K562 (cell line): ENCODE data around the gene WFDC1. TPM values are rescaled to one million over a fixed set of nuclear protein-coding genes. Genes with fewer than 3 reads are reported as not detected.

Experiments
- ATAC-seq: fragments of 200-7000 bp; cut with Tn5 transposase; 3 replicates; pipeline ENCODE4 v1.9.1; 2020; ENCODE audit warnings: moderate library complexity
- BruUV-seq: library from RNA; stranded (reverse); fragments of 400-500 nt; replicated peaks from 2 replicates; lab custom pipeline; 2021; lab: Mats Ljungman, UMichigan
- CTCF ChIA-PET: fragments of 300-600 bp; formaldehyde crosslinking; extraction: SDS; loops from one replicate; lab custom pipeline; 2021; ENCODE audit warnings: low intra/inter-chr PET ratio; lab: Yijun Ruan, JAX
- POLR2A ChIA-PET: fragments of 300-600, 350-650 bp; sonication (Branson Sonifier 250); formaldehyde crosslinking; extraction: SDS; loops from one replicate; lab custom pipeline; 2021; ENCODE audit warnings: antibody characterized with exemption, inconsistent platforms; lab: Yijun Ruan, JAX
- DNase-seq, 4 experiments: peaks; one replicate each; pipeline versions ENCODE4 v3.0.0 to v3.0.0-alpha.2; 2011 to 2018; ENCODE audit warnings: low spot score in 3 of 4, mixed read lengths in 3 of 4; ENCODE audit errors: extremely low read depth in 1 of 4
- FAIRE-seq: peaks from 2 replicates; lab custom pipeline; 2011; peaks lifted over from hg19 to GRCh38; lab: Jason Lieb, UNC
- H2AFZ ChIP-seq: 2 replicates; pipeline ENCODE4 v1.6.0; 2011; ENCODE audit warnings: low read depth, low read length, control low read depth, inconsistent platforms
- H3K27ac ChIP-seq: fragments of 200-600 bp; 3 replicates; pipeline ENCODE4 v1.8.0; 2011; ENCODE audit warnings: low read depth, mild to moderate bottlenecking, control low read depth, inconsistent platforms, low read length, moderate library complexity, mixed read lengths; ENCODE audit errors: extremely low read depth
- H3K27me3 ChIP-seq, 2 experiments: fragments of 300-600 bp in 1 of 2; 2 replicates in 1 of 2; 3 replicates in 1 of 2; pipeline versions ENCODE4 v1.6.0 to v1.8.0; 2011; ENCODE audit warnings: inconsistent platforms in 2 of 2, low read length in 2 of 2, mild to moderate bottlenecking in 1 of 2, mixed read lengths in 1 of 2, moderate library complexity in 1 of 2; ENCODE audit not compliant: control insufficient read depth in 2 of 2, insufficient read depth in 2 of 2
- H3K36me3 ChIP-seq: fragments of 300-600 bp; 3 replicates; pipeline ENCODE4 v1.8.0; 2011; ENCODE audit warnings: mild to moderate bottlenecking, low read length, inconsistent platforms; ENCODE audit not compliant: control insufficient read depth, insufficient read depth
- H3K4me1 ChIP-seq, 2 experiments: fragments of 200-600 bp in 1 of 2; replicated peaks in 1 of 2; 2 replicates in 1 of 2; 3 replicates in 1 of 2; pipeline versions ENCODE4 v1.5.1 to v1.8.0; 2011; ENCODE audit warnings: inconsistent platforms in 2 of 2, low read length in 2 of 2, mild to moderate bottlenecking in 1 of 2, mixed read lengths in 1 of 2, moderate library complexity in 1 of 2; ENCODE audit not compliant: control insufficient read depth in 2 of 2, insufficient read depth in 2 of 2
- H3K4me2 ChIP-seq: 2 replicates; pipeline ENCODE4 v1.6.1; 2011; ENCODE audit warnings: low read length, control low read depth, inconsistent platforms, mixed read lengths; ENCODE audit not compliant: insufficient read depth
- H3K4me3 ChIP-seq: fragments of 200-600 bp; sonication (generic), shearing (Covaris generic); 2 replicates; pipeline ENCODE4 v1.5.1; 2016; ENCODE audit warnings: control low read depth, inconsistent platforms
- H3K79me2 ChIP-seq: fragments of 200-600 bp; 3 replicates; pipeline ENCODE4 v1.8.0; 2011; ENCODE audit warnings: low read length, inconsistent platforms; ENCODE audit not compliant: control insufficient read depth, insufficient read depth
- H3K9ac ChIP-seq, 2 experiments: 2 replicates each; pipeline versions ENCODE4 v1.6.0 to v1.6.1; 2011; ENCODE audit warnings: low read depth in 2 of 2, low read length in 2 of 2, control low read depth in 1 of 2, inconsistent platforms in 1 of 2, mild to moderate bottlenecking in 1 of 2, mixed read lengths in 1 of 2; ENCODE audit not compliant: insufficient read depth in 1 of 2
- H3K9me1 ChIP-seq: one replicate; pipeline ENCODE4 v1.6.0; 2011; ENCODE audit warnings: inconsistent platforms, mild to moderate bottlenecking, low read length, moderate library complexity; ENCODE audit not compliant: control insufficient read depth, insufficient read depth
- H3K9me3 ChIP-seq: replicated peaks from 2 replicates; pipeline ENCODE4 v1.5.1; 2011; ENCODE audit warnings: low read depth, low read length, inconsistent platforms; ENCODE audit not compliant: control insufficient read depth, insufficient read depth
- H4K20me1 ChIP-seq: replicated peaks from 2 replicates; pipeline ENCODE4 v1.6.1; 2011; ENCODE audit warnings: low read length, inconsistent platforms, mixed read lengths; ENCODE audit not compliant: control insufficient read depth, insufficient read depth
- RBM25 ChIP-seq: fragments of 200-400 bp; formaldehyde crosslinking; IDR thresholded peaks from 2 replicates; pipeline ENCODE4 v1.6.1; 2018; ENCODE audit warnings: low read length, low read depth, moderate library complexity; ENCODE audit not compliant: severe bottlenecking
- SLC30A9 ChIP-seq: fragments of 250-450 bp; sonication (Bioruptor Pico); IDR thresholded peaks from 2 replicates; pipeline ENCODE4 v1.8.0; 2022; ENCODE audit warnings: mild to moderate bottlenecking, moderate library complexity
- ZNF143 ChIP-seq: sonication (generic); formaldehyde crosslinking; IDR thresholded peaks from 2 replicates; pipeline ENCODE4 v1.9.0; 2022; ENCODE audit warnings: mild to moderate bottlenecking, missing genetic modification reagents
- ZNF23 ChIP-seq: fragments of 250-450 bp; sonication (Bioruptor Pico); IDR thresholded peaks from 2 replicates; pipeline ENCODE4 v1.4.0; 2020; ENCODE audit warnings: mild to moderate bottlenecking
- WGBS: fragments of 100-300 bp; shearing (Covaris generic); methylation state at CpG from one replicate; pipeline ENCODE4 v1.1.6; 2016; ENCODE audit warnings: low coverage, mixed read lengths; ENCODE audit not compliant: insufficient coverage; ENCODE audit errors: missing lambda C conversion rate; 5-methylcytosine and 5-hydroxymethylcytosine counted together
- in situ Hi-C: fragments of 300-500 bp; cut with MboI; formaldehyde crosslinking; loops from 4 replicates; pipeline ENCODE4 v1.15.0; 2018; ENCODE audit warnings: inconsistent platforms, mixed read lengths
- intact Hi-C: fragments of 100-400 bp; cut with micrococcal nuclease; formaldehyde crosslinking; loops from 2 replicates; pipeline ENCODE4 v1.14.2; 2022
- polyA plus RNA-seq, 8 experiments: library from polyadenylated mRNA; depleted of rRNA in 4 of 8; stranded (reverse) in 5 of 8; unstranded in 3 of 8; fragments of >200 nt; fragmentation: Nextera tagmentation in 2 of 8; fragmentation: Illumina TruSeq in 1 of 8; extraction: Ambion mirVana in 2 of 8; extraction: Trizol in 1 of 8; gene quantifications; 2 replicates each; pipeline versions ENCODE4 v1.2.1 to v1.2.3, GENCODE V29; 2011 to 2014; ENCODE audit warnings: inconsistent platforms in 1 of 8, missing spikeins in 1 of 8
- total RNA-seq, 7 experiments: library from RNA; depleted of rRNA in 6 of 7; stranded (reverse); fragments of >200 nt in 6 of 7; fragmentation: Illumina TruSeq in 2 of 7; extraction: Trizol in 2 of 7; gene quantifications; 2 replicates each; pipeline versions ENCODE4 v1.2.1 to v1.2.3, GENCODE V29; 2011 to 2021; ENCODE audit warnings: low replicate concordance in 1 of 7
- TF ChIP-seq, protein P1 (sequence below), 2 experiments: IDR thresholded peaks; 2 replicates each; pipeline ENCODE4 v1.6.1; 2012; ENCODE audit warnings: improper control_type of control experiment in 2 of 2, low read depth in 2 of 2, low read length in 2 of 2, borderline replicate concordance in 1 of 2
- TF ChIP-seq, protein P2 (sequence below): fragments of 200-400 bp; formaldehyde crosslinking; IDR thresholded peaks from 2 replicates; pipeline ENCODE4 v1.6.1; 2017; ENCODE audit warnings: mild to moderate bottlenecking, low read depth, low read length, moderate library complexity

Gene WFDC1
- total and polyA plus RNA-seq, 9 of the 15 experiments (the other 6 are each of a cell fraction or from before 2014, with no cell fraction given): not detected

DNA sequence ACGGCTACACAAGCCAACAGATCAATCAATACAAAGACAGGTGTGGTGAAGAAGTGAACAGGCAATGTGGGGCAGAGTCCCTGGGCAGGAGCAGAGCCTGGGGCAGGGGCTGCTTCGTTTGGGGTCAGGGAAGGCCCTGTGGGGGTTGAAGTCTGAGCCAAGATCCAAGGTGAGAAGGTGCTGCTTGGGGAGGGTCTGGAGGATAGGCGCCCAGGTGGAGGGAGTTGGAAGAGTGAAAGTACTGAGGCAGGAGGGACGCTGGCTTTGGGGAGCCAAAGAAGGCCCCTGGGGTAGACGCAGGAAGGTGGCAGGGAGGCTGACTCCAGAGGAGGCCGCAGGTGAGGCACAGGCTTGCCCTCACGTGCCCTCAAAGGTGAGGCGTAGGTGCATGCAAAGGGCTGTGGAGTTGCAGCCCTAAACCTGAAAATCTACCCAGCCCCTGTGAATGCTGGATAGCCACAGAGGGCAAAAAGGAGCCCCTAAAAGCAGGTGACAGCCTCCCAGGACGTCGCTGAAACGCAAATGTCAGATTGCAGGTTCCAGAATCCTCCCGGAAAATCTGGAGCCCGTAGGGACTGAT lies 33.3 kb downstream of the WFDC1 start (continued):
- TF ChIP-seq, protein P1, sequence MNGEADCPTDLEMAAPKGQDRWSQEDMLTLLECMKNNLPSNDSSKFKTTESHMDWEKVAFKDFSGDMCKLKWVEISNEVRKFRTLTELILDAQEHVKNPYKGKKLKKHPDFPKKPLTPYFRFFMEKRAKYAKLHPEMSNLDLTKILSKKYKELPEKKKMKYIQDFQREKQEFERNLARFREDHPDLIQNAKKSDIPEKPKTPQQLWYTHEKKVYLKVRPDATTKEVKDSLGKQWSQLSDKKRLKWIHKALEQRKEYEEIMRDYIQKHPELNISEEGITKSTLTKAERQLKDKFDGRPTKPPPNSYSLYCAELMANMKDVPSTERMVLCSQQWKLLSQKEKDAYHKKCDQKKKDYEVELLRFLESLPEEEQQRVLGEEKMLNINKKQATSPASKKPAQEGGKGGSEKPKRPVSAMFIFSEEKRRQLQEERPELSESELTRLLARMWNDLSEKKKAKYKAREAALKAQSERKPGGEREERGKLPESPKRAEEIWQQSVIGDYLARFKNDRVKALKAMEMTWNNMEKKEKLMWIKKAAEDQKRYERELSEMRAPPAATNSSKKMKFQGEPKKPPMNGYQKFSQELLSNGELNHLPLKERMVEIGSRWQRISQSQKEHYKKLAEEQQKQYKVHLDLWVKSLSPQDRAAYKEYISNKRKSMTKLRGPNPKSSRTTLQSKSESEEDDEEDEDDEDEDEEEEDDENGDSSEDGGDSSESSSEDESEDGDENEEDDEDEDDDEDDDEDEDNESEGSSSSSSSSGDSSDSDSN (IDR thresholded peaks at IDR 0.05; ENCODE audit: borderline replicate concordance in 1 of 2, low read depth in 2 of 2, low read length in 2 of 2): no peak
- no peak for TF ChIP-seq SLC30A9 (CRISPR knock-in tag)
- no peak for TF ChIP-seq ZNF23
- TF ChIP-seq ZNF143: no peak
- TF ChIP-seq, all 486 proteins: peak for 0

DNA sequence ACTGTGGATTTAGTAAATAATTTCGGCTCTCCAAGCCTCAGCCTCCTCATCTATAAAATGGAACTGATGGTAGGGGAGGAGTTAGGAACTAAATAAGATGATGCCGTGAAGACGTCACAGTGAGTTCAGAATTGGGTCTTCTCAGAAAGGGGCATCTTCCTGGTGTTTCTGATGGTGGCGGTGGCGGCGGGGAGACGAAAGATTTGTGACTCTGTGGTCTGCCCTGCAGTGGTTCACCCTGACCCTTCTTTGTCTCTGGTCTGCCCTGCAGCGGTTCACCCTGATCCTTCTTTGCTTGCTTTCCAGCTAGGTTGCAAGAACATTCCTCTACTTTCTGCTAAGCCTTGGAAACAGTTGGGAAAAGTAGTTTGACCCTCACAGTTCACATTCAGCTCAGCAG lies 34.3 kb downstream of the WFDC1 start:
- Histone ChIP-seq H3K4me1 (peaks cover 0 to 3% of the 10 kb centered on the region in 2 experiments; a peak in 1 of 5 replicates), H4K20me1 (no peaks in the 10 kb centered on the region; the same call in 1 of the 2 replicates), H3K79me2 (no peaks in the 10 kb centered on the region), H3K9me3 (no peaks in the 10 kb centered on the region), H3K36me3 (no peaks in the 10 kb centered on the region), H3K4me2 (no peak overlapping the region), H3K27ac (no peak overlapping the region), H2AFZ (no peak overlapping the region), H3K4me3 (no peak overlapping the region), H3K9ac (no peak overlapping the region), H3K27me3 (peaks cover 48 to 60% of the 10 kb centered on the region in 2 experiments), H3K9me1 (no peaks in the 10 kb centered on the region)
- TF ChIP-seq RBM25: peak; percentile 14
- TF ChIP-seq, protein P2, sequence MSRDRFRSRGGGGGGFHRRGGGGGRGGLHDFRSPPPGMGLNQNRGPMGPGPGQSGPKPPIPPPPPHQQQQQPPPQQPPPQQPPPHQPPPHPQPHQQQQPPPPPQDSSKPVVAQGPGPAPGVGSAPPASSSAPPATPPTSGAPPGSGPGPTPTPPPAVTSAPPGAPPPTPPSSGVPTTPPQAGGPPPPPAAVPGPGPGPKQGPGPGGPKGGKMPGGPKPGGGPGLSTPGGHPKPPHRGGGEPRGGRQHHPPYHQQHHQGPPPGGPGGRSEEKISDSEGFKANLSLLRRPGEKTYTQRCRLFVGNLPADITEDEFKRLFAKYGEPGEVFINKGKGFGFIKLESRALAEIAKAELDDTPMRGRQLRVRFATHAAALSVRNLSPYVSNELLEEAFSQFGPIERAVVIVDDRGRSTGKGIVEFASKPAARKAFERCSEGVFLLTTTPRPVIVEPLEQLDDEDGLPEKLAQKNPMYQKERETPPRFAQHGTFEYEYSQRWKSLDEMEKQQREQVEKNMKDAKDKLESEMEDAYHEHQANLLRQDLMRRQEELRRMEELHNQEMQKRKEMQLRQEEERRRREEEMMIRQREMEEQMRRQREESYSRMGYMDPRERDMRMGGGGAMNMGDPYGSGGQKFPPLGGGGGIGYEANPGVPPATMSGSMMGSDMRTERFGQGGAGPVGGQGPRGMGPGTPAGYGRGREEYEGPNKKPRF: no peak
- ChIA-PET CTCF (no interaction called here), POLR2A (no interaction called here)
- DNase-seq: no peak
- ATAC-seq: no peak
- in situ Hi-C loops: no loop called here
- intact Hi-C loops: no loop called here
- WGBS: under 1% methylated on average over 8 of the region's 8 CpGs
- no TSS peak for BruUV-seq
- no peak for FAIRE-seq
